Medulla oblongata (tissue), 1 donor: Measurements from ENCODE around the gene LYZL6.
A peak's percentile ranks its signal among the peaks of the same experiment; 100 is the strongest.
"Not testable (repeated sequence)": the region's sequence is repeated elsewhere in the genome, so short reads cannot be mapped to it uniquely, and the experiment has no call there.

Experiments used
- DNase-seq: peaks from one replicate; pipeline ENCODE4 v3.0.0-alpha.2; 2015; ENCODE audit errors: extremely low spot score

LYZL6 gene

GRCh38 chr17:35947156-35947585 lies 3.7 kb upstream of the LYZL6 start:
- DNase-seq: peak; percentile 53

- DNase-seq: no peak
Observed at GRCh38 chr17:35944151-35944550, 638 bp upstream of the LYZL6 start.

DNA sequence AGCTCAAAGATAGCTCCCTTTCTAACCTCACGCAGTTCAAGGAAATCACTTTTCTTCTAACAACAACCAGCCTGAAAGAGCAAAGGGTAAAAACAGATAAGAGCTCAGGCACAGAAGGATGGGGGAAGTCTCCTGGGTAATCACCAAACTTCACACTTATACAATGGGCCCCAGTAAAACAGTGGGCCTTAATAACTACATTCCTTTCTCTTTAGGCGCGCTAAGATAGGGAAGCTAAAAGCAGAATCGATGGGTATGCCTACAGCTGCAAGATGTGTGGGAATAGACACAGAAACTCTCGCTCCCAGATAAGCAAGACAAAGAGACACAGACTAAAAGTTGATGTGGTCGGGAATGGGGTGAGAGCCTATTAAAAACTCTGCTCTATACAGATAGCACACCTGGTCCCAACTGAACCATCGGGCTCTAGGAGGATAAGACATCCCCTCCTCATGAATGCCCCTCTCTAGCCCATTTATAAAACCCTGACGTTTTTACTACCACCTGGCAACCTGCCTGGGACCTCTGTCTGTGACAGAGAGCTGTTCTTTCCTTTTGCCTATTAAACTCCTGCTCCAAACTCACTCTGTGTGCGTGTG lies 826 bp downstream of the LYZL6 start:
- DNase-seq: no peak

DNA sequence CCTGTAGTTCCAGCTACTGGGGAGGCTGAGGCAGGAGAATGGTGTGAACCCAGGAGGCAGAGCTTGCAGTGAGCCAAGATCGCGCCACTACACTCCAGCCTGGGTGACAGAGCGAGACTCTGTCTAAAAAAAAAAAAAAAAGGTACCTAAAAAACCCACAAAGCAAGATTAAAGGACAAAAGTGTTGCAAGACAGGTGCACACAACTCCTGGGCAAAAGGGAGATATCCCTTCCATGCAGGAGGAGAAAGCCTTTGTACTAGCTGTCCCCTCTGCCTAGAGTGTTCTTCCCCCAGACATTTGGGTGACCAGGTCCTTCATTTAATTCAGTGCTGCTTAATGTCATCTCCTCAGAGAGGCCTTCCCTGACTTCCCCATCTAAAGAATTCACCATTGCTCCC lies 5.0 kb downstream of the LYZL6 start:
- DNase-seq: not testable (repeated sequence)

DNA sequence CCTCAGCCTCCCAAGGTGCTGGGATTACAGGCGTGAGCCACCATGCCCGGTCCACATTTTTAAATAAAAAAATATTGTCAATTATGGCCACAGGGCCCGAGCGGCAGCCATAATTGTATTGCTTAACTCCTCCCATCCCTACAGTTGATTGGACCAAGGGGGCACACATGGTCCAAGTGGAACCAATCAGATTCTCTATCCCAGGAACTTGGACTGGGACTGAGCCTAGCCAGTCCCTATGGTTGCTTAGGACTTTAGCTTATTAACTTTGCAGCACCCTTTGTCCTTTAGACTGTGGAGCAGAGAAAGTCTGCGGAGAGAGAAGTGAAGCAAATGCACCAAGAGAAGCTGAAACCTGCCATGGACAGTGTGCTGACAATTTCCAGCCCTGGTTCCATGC lies 7.5 kb downstream of the LYZL6 start:
- DNase-seq: no peak

DNA sequence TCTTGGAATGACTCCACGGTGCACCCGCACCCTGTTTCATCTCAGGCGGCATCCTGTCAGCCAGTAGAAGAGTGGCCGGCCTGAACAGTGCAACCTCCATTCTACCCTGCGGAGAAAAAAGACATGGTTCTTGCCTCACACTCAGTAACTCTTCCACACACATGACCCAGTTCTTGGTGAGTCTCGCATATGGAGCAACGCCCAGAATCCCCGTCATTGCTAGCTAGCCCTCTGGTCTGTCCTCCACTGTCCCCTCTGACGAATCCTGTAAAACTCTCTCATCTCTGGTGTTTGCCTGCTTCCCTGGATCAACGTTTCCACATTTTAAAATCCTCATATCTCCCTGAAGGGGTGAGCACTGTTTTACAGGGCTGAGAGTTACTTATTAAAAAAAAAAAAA lies 8.8 kb downstream of the LYZL6 start:
- DNase-seq: no peak

DNA sequence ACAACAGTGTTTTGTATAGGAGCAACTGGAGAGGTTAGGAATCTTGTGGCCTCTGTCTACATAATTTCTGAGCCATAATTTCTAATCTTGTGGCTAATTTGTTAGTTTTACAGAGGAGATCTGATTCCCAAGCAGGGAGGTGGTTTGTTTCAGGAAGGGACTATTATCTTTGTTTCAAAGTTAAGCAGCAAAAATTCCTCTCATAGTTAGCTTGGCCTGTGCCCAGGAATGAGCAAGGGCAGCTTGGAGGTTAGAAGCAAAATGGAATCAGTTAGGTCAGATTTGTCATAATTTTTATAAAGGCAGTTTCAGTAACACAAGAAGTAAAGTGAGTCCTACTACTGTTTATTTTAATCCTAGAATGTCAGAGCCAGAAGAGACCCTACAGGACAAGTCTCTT lies 10.9 kb downstream of the LYZL6 start:
- no peak for DNase-seq

- peak; percentile 10 for DNase-seq
Observed at GRCh38 chr17:35931794-35932425, 11.6 kb downstream of the LYZL6 start.

DNA sequence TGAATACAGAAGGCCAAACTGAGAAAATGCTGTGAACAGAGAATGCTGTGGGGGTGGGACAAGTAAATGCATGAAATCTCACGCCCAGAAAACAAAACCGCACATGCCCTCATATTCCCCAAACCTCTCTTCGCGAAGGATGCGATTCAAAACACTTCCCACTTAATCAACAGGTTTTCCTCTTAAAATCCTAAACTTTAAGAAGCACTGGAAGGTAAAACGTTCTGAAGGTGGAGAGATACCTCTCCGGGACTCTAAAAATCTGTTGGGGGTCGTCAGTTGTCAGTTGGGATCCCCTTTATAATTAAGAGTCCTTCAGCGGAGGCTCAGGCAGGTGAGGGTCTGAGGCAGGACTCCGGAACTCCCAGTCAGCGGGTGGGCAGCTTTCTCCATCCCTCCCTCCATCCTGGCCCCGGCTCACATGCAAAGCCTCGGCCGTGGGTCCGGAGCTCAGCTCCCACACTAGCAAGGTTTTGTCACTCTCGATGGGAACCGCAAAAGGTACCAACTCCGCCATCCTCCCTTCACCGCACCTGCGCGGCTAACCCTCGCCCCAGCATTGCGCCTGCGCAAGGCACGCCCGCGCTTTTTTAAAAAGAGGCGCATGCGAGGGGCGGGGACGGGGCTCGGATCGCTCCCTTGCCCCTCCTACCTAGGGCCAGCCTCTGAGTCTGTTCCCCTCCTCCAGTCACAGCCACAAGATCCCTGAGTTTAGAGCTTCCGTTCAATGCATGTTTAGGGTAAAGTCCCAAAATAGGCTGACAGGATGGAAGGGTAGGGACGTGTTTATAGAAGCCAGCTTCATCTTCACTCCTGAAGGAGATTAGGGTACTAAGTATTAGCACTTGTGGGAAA lies 13.1 kb downstream of the LYZL6 start, which contains the start of gene RDM1:
TSS of gene RDM1 (minus strand) at position 563 of the 855 bp plus-strand sequence. CDS start at position 517, 46 bp downstream.
- DNase-seq: peak; percentile 9

DNA sequence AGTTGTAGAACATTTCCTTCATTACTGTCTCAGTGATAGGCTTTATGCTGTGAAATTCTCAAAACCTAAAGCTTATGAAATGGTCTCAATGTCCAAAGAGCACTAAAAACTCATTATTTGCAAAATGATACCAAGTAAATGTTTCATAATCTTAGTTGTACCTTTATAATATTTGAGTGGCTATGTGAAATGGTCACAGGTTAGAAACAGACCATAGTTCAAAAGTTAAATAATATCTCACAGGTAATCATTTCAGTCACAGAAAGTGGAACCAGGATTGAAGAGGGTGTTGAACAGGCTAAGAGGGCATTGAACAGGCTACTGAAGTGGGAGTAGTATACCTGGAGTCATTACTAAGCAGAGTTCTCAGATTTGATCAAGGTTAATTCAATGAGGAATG lies 15.8 kb downstream of the LYZL6 start:
- no peak for DNase-seq

GRCh38 chr17:35923609-35924114 lies 19.9 kb downstream of the LYZL6 start:
- no peak for DNase-seq

- DNase-seq: no peak
Observed at GRCh38 chr17:35920229-35920628, 23.3 kb downstream of the LYZL6 start.

GRCh38 chr17:35918665-35919064 lies 24.8 kb downstream of the LYZL6 start:
- no peak for DNase-seq

DNA sequence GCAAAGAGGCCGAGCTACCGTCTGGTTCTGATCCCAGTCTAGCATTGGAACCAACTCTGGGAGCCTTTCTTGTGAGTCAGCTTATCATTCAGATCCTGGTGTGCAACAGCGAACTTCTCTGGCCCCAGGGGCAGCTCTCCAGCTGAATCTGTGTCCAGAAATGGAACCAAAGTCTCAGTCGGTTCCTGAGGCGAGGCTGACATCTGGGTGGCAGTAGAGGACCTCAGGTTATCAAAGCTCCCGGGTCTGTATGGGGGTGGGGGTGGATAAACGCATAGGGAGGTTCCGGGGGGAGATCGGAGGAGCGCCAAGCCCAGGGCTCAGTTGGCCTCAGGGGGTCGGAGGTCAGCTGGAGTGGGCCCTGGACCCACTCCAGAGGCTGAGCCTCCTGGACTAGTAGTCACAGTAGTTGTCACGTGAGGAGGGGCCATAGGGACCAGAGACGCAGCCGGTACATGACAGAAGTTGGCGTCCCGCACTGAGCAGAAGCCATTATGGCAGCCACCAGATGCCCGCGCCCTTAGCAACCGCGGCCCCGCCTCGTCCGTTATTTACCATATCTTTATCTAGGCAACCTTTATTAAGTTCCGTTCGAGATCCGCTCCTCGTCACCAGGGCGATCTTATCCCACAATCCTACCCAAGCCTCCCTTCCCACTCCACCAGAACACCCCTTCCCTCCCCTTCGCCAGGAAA lies 25.8 kb downstream of the LYZL6 start:
- DNase-seq: no peak

GRCh38 chr17:35915153-35915964 lies 28.2 kb downstream of the LYZL6 start:
- no peak for DNase-seq

DNA sequence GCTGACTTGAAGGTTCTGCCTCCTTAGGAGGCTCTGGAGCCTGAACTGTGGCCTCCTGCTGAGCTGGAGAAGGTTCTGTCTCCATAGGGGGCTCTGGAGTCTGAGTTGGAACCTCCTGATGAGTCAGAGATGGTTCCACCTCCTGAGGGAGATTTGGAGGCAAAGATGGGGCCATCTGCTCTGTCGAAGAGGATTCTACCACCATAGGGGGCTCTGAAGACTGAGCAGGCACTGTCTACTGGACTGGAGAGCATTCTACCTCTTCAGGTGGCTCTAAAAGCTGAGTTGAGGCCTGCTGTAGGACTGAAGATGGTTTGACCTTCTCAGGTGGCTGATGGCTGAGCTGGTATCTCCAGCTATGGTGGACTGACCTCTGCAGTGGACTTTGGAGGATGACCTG lies 29.2 kb downstream of the LYZL6 start:
- no peak for DNase-seq

GRCh38 chr17:35913609-35914008 lies 29.9 kb downstream of the LYZL6 start:
- DNase-seq: no peak

DNA sequence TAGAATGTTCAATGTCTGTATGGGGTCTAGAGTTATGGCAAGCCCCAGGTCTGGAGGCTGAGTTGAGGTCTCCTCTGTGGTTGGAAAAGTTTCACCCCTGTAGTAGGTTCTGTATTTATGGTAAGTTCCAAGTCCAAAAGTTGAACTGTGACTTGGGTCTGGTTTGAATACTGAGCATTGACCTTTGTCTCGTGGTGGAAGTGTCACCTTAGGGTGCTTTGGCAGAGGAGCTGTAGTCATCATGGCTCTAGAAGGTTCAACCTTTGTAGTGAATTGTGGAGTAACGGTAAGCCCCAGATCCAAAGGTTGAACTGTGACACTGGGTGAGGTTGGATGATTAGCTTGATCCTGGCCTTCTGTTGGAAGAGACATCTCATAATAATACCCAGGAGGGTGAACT lies 30.6 kb downstream of the LYZL6 start:
- no peak for DNase-seq

DNA sequence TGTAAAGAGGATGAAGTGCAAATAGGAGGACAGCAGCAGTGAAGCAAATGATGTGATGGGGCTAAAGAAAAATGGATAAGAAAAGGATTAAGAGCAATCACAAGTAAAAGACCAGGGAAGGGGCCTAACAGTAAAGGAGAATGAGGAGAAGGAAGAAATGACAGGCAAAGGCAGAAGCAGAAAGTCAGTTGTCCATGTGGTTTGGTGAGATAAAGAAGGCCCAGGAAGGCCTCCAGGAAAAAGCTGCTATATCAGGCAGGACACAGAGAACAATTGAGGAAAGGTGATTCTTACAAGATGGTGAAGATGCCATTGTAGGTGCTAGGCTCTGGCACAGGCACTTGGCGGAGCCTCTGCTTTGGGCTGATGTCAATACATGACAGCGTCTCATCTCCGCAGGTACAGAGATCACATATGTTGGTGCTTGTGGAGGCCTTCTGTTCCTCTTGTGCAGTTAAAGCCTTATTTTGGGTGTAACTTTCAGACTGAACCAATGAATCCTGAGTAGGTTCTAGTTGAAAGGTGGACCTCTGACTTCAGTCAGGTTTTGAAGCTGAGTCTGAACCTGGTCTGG lies 31.1 kb downstream of the LYZL6 start:
- no peak for DNase-seq

DNA sequence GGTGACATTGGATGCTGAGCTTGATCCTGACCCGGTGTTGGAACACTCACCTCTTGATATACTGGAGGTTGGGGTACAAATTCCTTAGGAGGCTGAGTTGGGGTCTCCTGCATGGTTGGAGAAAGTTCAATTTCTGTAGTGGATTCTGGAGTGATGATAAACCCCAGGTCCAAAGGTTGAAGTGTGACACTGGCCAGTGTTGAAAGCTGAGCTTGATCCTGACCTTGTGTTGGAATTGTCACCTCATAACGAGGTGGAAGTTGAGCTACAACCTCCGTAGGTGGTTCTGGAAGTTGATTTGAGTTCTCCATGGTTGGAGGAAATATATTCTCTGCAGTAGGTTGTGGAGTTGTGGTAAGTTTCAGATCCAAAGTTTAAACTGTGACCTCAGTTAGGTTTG lies 34.1 kb downstream of the LYZL6 start:
- DNase-seq: no peak

DNA sequence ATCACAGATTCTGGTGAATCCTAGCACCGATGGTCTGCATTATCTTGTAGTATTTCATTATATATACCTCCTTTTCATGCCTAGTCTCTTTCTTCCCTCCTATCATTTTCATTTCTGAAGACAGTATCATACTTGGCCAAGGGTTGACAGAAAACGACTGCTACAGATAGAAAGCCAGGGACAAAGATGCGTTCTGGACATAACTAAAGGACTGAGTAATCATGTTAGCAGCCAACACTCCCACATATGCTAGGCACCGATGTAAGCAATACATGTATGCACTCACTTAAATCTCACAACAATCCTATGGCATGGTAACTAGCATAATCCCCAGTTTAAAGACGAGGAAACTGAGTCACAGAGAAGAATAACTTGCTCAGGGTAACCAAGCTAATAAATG lies 35.8 kb downstream of the LYZL6 start:
- DNase-seq: no peak
